T-helper 2 cell (primary cell): ENCODE data around the gene LCN1.
"Not testable (repeated sequence)": the region's sequence is repeated elsewhere in the genome, so short reads cannot be mapped to it uniquely, and the experiment has no call there.

Source experiments
- DNase-seq, 5 experiments: peaks; one replicate each; pipeline versions ENCODE4 v3.0.0 to v3.0.0-alpha.2; 2012 to 2022

The LCN1 gene

GRCh38 chr9:135505406-135506187 lies 15.6 kb upstream of the LCN1 start:
- DNase-seq: no peak

- no peak for DNase-seq
These were observed 14.7 kb upstream of the LCN1 start for GRCh38 chr9:135506327-135507103.

GRCh38 chr9:135507104-135508035 lies 13.9 kb upstream of the LCN1 start:
- DNase-seq: no peak

GRCh38 chr9:135508211-135508820 lies 12.9 kb upstream of the LCN1 start:
- DNase-seq: no peak

GRCh38 chr9:135509458-135509857 lies 11.8 kb upstream of the LCN1 start:
- DNase-seq: no peak

GRCh38 chr9:135512241-135512603 lies 9.0 kb upstream of the LCN1 start:
- no peak for DNase-seq

- DNase-seq: no peak
These were observed 8.3 kb upstream of the LCN1 start for GRCh38 chr9:135512904-135513303.

GRCh38 chr9:135513351-135513846 lies 7.8 kb upstream of the LCN1 start:
- no peak for DNase-seq

GRCh38 chr9:135513906-135514305 lies 7.3 kb upstream of the LCN1 start:
- not testable (repeated sequence) for DNase-seq

- no peak for DNase-seq
These were observed 6.7 kb upstream of the LCN1 start for GRCh38 chr9:135514342-135515082.

- DNase-seq: no peak
These were observed 5.9 kb upstream of the LCN1 start for GRCh38 chr9:135515083-135515951.

- DNase-seq: no peak
These were observed 4.9 kb upstream of the LCN1 start for GRCh38 chr9:135516132-135516860.

GRCh38 chr9:135517407-135517822 lies 3.8 kb upstream of the LCN1 start:
- no peak for DNase-seq

- DNase-seq: no peak
These were observed 1.9 kb upstream of the LCN1 start for GRCh38 chr9:135519179-135519971.

GRCh38 chr9:135521608-135522095 lies 412 bp downstream of the LCN1 start:
- no peak for DNase-seq

- DNase-seq: no peak
These were observed 1.1 kb downstream of the LCN1 start for GRCh38 chr9:135522137-135522877.

- DNase-seq: no peak
These were observed 1.7 kb downstream of the LCN1 start for GRCh38 chr9:135522931-135523330.

- DNase-seq: no peak
These were observed 2.4 kb downstream of the LCN1 start for GRCh38 chr9:135523521-135524129.
